ENCODE results near the gene BAIAP2. TPM values are rescaled to one million over a fixed set of nuclear protein-coding genes. Genes with fewer than 3 reads are reported as not detected.

BAIAP2 gene
- total and polyA plus RNA-seq, 2 donors (not counting 3 experiments of a cell fraction or from before 2014, with no cell fraction given): 12.3 to 18.6 TPM

- Histone ChIP-seq H3K79me2 (ENCODE audit: control insufficient read depth, insufficient read depth, low read length) (peaks cover 4% of the 10 kb centered on the region), H3K27ac (ENCODE audit: insufficient read depth, low read depth, low read length) (no peak overlapping the region), H3K27me3 (ENCODE audit: control insufficient read depth in 2 of 2, insufficient read depth in 2 of 2, low read length in 2 of 2) (no peaks in the 10 kb centered on the region), H3K9me1 (replicated peaks; ENCODE audit: control insufficient read depth, extremely low read depth, insufficient read depth, low read length) (no peaks in the 10 kb centered on the region), H2AFZ (ENCODE audit: low read depth, low read length) (peak overlapping the region; percentile 43), H4K20me1 (replicated peaks; ENCODE audit: control insufficient read depth, extremely low read depth, insufficient read depth, low read length) (no peaks in the 10 kb centered on the region), H3K4me2 (ENCODE audit: insufficient read depth, low read length) (peak overlapping the region; percentile 77), H3K9ac (replicated peaks; ENCODE audit: extremely low read depth, insufficient read depth, low read length) (peak overlapping the region; percentile 10), H3K9me3 (replicated peaks; ENCODE audit: control insufficient read depth, insufficient read depth, low read length) (no peaks in the 10 kb centered on the region), H3K36me3 (ENCODE audit: control insufficient read depth in 2 of 2, extremely low read depth in 1 of 2, insufficient read depth in 2 of 2, low read length in 2 of 2) (peaks cover 0 to 2% of the 10 kb centered on the region in 2 experiments), H3K4me3 (replicated peaks in 1 of 3; ENCODE audit: insufficient read depth in 1 of 3, low read depth in 1 of 3, low read length in 3 of 3) (peak overlapping the region; percentile 43 to 72 (median 61)), H3K4me1 (ENCODE audit: control insufficient read depth, extremely low read depth, insufficient read depth, low read length) (peaks cover 10% of the 10 kb centered on the region)
- intact Hi-C loops (cut with micrococcal nuclease): loop anchor here (1.0 to 5.0 kb wide), 3 partner anchors 10 to 188 kb away; partner anchors contain the start of gene CEP131
- POLR2A ChIA-PET: interaction anchor here (0.5 to 1.6 kb wide), 2 partner anchors 11 to 23 kb away, joined by 3 to 4 read pairs; no protein-coding TSS in a partner anchor
- DNase-seq (ENCODE audit: low read depth, low spot score) (no peak), FAIRE-seq (no peak)
- no TSS peak for BruUV-seq (replicated peaks)
- dilution Hi-C loops (cut with MboI; ENCODE audit: extremely low pct_ligation_motif_present, low sequenced_read_pairs): no loop called here
- TF ChIP-seq GATA2 (IDR thresholded peaks at IDR 0.05; ENCODE audit: insufficient read depth, insufficient read length, low read depth, low read length): no peak
- TF ChIP-seq EZH2 (IDR thresholded peaks at IDR 0.05; ENCODE audit: borderline replicate concordance, low read depth, low read length, severe bottlenecking): no peak
- no peak for TF ChIP-seq MYC (IDR thresholded peaks at IDR 0.05; ENCODE audit: low read depth, low read length)
- no peak for TF ChIP-seq POLR2A (IDR thresholded peaks at IDR 0.05; ENCODE audit: low read depth, low read length)
- CTCF ChIA-PET: interaction anchor here (2.4 to 3.2 kb wide), 3 partner anchors 11 to 68 kb away, joined by 9 to 23 read pairs (median 19); no protein-coding TSS in a partner anchor
Measured at GRCh38 chr17:81034168-81034777, 678 bp upstream of the BAIAP2 start.

DNA sequence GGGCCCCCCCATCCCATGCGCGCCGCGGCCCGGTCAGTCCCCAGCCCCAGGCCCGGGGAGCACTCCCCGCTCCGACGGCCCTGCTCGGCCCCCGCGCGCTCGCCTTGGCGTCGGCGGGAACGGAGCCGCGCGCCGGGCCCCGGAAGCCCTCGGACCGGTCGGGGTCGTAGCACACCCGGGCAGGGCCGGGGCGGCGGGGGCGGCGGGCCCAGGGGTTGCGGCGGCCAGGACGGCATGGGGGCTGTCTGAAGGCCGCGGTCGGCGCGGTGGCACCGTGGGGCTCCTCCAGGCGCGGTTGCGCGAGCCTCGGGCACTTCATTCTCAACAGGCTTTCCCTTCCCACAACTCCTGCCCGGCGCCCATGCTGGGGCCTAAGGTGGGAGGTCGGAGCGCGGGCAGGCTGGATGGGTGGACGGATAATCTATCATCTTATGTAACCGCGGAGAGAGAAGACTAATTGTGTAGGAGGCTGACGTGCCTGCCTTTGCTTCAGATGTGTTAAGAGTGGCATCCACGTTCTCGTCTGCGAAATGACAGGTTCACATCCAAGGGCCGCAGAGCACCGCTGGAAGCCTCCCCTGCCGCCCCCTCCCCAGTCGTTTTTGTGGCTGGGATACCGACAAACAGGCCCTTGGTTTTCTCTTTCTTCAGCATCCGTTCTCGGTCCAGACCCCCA, 708 bp downstream of the BAIAP2 start:
- no peaks in the 10 kb centered on the region for H3K9me1 ChIP-seq (replicated peaks; ENCODE audit: control insufficient read depth, extremely low read depth, insufficient read depth, low read length)
- TF ChIP-seq POLR2AphosphoS5 (IDR thresholded peaks at IDR 0.05; ENCODE audit: insufficient read depth, low read depth, low read length) (no peak), CTCF (IDR thresholded peaks at IDR 0.05; ENCODE audit: extremely low read depth in 1 of 2, insufficient read depth in 1 of 2, low read depth in 1 of 2, low read length in 2 of 2) (no peak), JUN (IDR thresholded peaks at IDR 0.05; ENCODE audit: borderline replicate concordance, insufficient read depth, insufficient read length, low read depth) (no peak), POLR2A (IDR thresholded peaks at IDR 0.05; ENCODE audit: low read depth, low read length) (no peak), EZH2 (IDR thresholded peaks at IDR 0.05; ENCODE audit: borderline replicate concordance, low read depth, low read length, severe bottlenecking) (no peak), GATA2 (IDR thresholded peaks at IDR 0.05; ENCODE audit: insufficient read depth, insufficient read length, low read depth, low read length) (no peak), FOS (IDR thresholded peaks at IDR 0.05; ENCODE audit: borderline replicate concordance, insufficient read depth, low read length) (no peak), MYC (IDR thresholded peaks at IDR 0.05; ENCODE audit: low read depth, low read length) (no peak)
- TF ChIP-seq, protein P1, sequence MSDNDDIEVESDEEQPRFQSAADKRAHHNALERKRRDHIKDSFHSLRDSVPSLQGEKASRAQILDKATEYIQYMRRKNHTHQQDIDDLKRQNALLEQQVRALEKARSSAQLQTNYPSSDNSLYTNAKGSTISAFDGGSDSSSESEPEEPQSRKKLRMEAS (IDR thresholded peaks at IDR 0.05; ENCODE audit: insufficient read depth, insufficient read length): no peak
- intact Hi-C loops (cut with micrococcal nuclease): no loop called here
- BruUV-seq (replicated peaks): no TSS peak
- H3K36me3 ChIP-seq (ENCODE audit: control insufficient read depth in 2 of 2, extremely low read depth in 1 of 2, insufficient read depth in 2 of 2, low read length in 2 of 2): peaks cover 0 to 2% of the 10 kb centered on the region in 2 experiments
- DNase-seq (ENCODE audit: low read depth, low spot score) (peak; percentile 26), FAIRE-seq (peak; percentile 26)
- peak overlapping the region; percentile 1 to 69 (median 67) for H3K4me3 ChIP-seq (replicated peaks in 1 of 3; ENCODE audit: insufficient read depth in 1 of 3, low read depth in 1 of 3, low read length in 3 of 3)
- ChIA-PET CTCF (interaction anchor here (0.8 to 3.2 kb wide), 3 partner anchors 12 to 62 kb away, joined by 3 to 23 read pairs (median 3); no protein-coding TSS in a partner anchor), POLR2A (interaction anchor here (1.0 to 1.6 kb wide), 2 partner anchors 8 to 12 kb away, joined by 4 to 5 read pairs; no protein-coding TSS in a partner anchor)
- dilution Hi-C loops (cut with MboI; ENCODE audit: extremely low pct_ligation_motif_present, low sequenced_read_pairs): no loop called here
- H3K4me2 ChIP-seq (ENCODE audit: insufficient read depth, low read length): peak overlapping the region; percentile 39
- H3K27me3 ChIP-seq (ENCODE audit: control insufficient read depth in 2 of 2, insufficient read depth in 2 of 2, low read length in 2 of 2): no peaks in the 10 kb centered on the region
- no peak overlapping the region for H2AFZ ChIP-seq (ENCODE audit: low read depth, low read length)
- H3K4me1 ChIP-seq (ENCODE audit: control insufficient read depth, extremely low read depth, insufficient read depth, low read length): peaks cover 14% of the 10 kb centered on the region
- H3K79me2 ChIP-seq (ENCODE audit: control insufficient read depth, insufficient read depth, low read length): peaks cover 4% of the 10 kb centered on the region
- no peak overlapping the region for H3K9ac ChIP-seq (replicated peaks; ENCODE audit: extremely low read depth, insufficient read depth, low read length)
- no peaks in the 10 kb centered on the region for H3K9me3 ChIP-seq (replicated peaks; ENCODE audit: control insufficient read depth, insufficient read depth, low read length)
- H3K27ac ChIP-seq (ENCODE audit: insufficient read depth, low read depth, low read length): no peak overlapping the region
- no peaks in the 10 kb centered on the region for H4K20me1 ChIP-seq (replicated peaks; ENCODE audit: control insufficient read depth, extremely low read depth, insufficient read depth, low read length)

Data from endothelial cell of umbilical vein (primary cell).